Kidney (tissue), 22 donors: ENCODE data around the gene APOBEC3F. TPM values are rescaled to one million over a fixed set of nuclear protein-coding genes. Genes with fewer than 3 reads are reported as not detected.
A peak's percentile ranks its signal among the peaks of the same experiment; 100 is the strongest.
"Not testable (repeated sequence)": the region's sequence is repeated elsewhere in the genome, so short reads cannot be mapped to it uniquely, and the experiment has no call there.

Source experiments
- DNase-seq, 5 donors: peaks; one replicate each; pipeline ENCODE4 v3.0.0-alpha.2; 2013 to 2020
- FAIRE-seq: peaks from 2 replicates; lab custom pipeline; 2012; peaks lifted over from hg19 to GRCh38; lab: Jason Lieb, UNC
- H3K27ac ChIP-seq, 2 donors: one replicate each; pipeline ENCODE4 v1.7.0; 2013; ENCODE audit warnings: low read depth in 2 of 2, low read length in 2 of 2, inconsistent platforms in 1 of 2
- H3K27me3 ChIP-seq: one replicate; pipeline ENCODE4 v1.7.1; 2013; ENCODE audit warnings: low read length, inconsistent platforms; ENCODE audit not compliant: control insufficient read depth, insufficient read depth
- H3K36me3 ChIP-seq, 3 donors: one replicate each; pipeline versions ENCODE4 v1.7.0 to v1.7.1; 2013; ENCODE audit warnings: low read length in 3 of 3, control low read depth in 1 of 3, inconsistent platforms in 1 of 3; ENCODE audit not compliant: insufficient read depth in 3 of 3, control insufficient read depth in 2 of 3
- H3K4me1 ChIP-seq, 3 donors: one replicate each; pipeline versions ENCODE4 v1.7.0 to v1.7.1; 2013; ENCODE audit warnings: low read length in 3 of 3, inconsistent platforms in 1 of 3, low read depth in 1 of 3; ENCODE audit not compliant: control insufficient read depth in 2 of 3, insufficient read depth in 2 of 3
- H3K4me3 ChIP-seq, 3 donors: one replicate each; pipeline versions ENCODE4 v1.7.0 to v1.8.1; 2013; ENCODE audit warnings: low read length in 3 of 3, control low read depth in 1 of 3, inconsistent platforms in 1 of 3
- H3K9ac ChIP-seq, 3 donors: one replicate each; pipeline versions ENCODE4 v1.7.0 to v1.7.1; 2013; ENCODE audit warnings: low read length in 3 of 3, control low read depth in 1 of 3, inconsistent platforms in 1 of 3
- H3K9me3 ChIP-seq, 3 donors: one replicate each; pipeline versions ENCODE4 v1.7.0 to v1.7.1; 2013; ENCODE audit warnings: low read length in 3 of 3, control low read depth in 1 of 3, inconsistent platforms in 1 of 3; ENCODE audit not compliant: control insufficient read depth in 2 of 3, insufficient read depth in 1 of 3
- CTCF ChIP-seq: IDR thresholded peaks from 3 replicates; pipeline ENCODE4 v1.5.1; 2012; ENCODE audit warnings: mild to moderate bottlenecking, moderate library complexity, borderline replicate concordance; ENCODE audit not compliant: insufficient read depth; ENCODE audit errors: extremely low read depth
- intact Hi-C: fragments of 100-400 bp; cut with DNase I; formaldehyde crosslinking; loops from one replicate; pipeline ENCODE4 v1.11.1; 2022
- long read RNA-seq, 10 donors: library from polyadenylated mRNA in 1 of 10; unstranded in 1 of 10; transcript quantifications; one replicate each; pipeline ENCODE4 v2.0.0 and lab custom pipeline, GENCODE V29; 2021 to 2026
- polyA plus RNA-seq: library from polyadenylated mRNA; stranded (reverse); fragments of 350-450 nt; fragmentation: Illumina TruSeq; extraction: RNeasy Lipid Tissue Mini Kit (QIAGEN cat#74804); gene quantifications from one replicate; pipeline ENCODE4 v1.2.3, GENCODE V29; 2014; ENCODE audit warnings: low read depth, low replicate concordance; ENCODE audit not compliant: insufficient read depth
- total RNA-seq: library from RNA; stranded (reverse); fragmentation: NEBNext Ultra II Directional; extraction: Animal tissue kit (Norgen Biotek cat#: 25700); gene quantifications from one replicate; pipeline ENCODE4 v1.2.1, GENCODE V29; 2021
- donor health status: control.
- donor health status: control.
- donor health status: control.
- donor health status: control.
- donor health status: control.
- donor health status: DM: yes; HTN: yes; CAD: no.
- donor health status: Normal renal cell carcinoma (clear cell type).

The APOBEC3F gene
- 16.3 TPM for total RNA-seq
- 6.9 TPM for polyA plus RNA-seq
- long read RNA-seq, donor 1, partial matches to known transcripts = 0 of 1 reads
- long read RNA-seq, donor 1, other reads (novel, unspliced or antisense) = 0 of 1 reads
- long read RNA-seq, donor 2, partial matches to known transcripts = 0 of 1 reads
- long read RNA-seq, donor 2, other reads (novel, unspliced or antisense) = 0 of 1 reads
- long read RNA-seq, donor 3 = 0 reads
- long read RNA-seq, donor 4, partial matches to known transcripts = 0 of 2 reads
- long read RNA-seq, donor 4, other reads (novel, unspliced or antisense) = 0 of 2 reads
- long read RNA-seq, donor 5 = 0 reads
- long read RNA-seq, donor 6, partial matches to known transcripts = 0 of 2 reads
- long read RNA-seq, donor 6, other reads (novel, unspliced or antisense) = 0 of 2 reads
- long read RNA-seq, donor 7, partial matches to known transcripts = 0 of 4 reads
- long read RNA-seq, donor 7, other reads (novel, unspliced or antisense) = 2 of 4 reads
- long read RNA-seq, donor 8, partial matches to known transcripts = 0 of 1 reads
- long read RNA-seq, donor 8, other reads (novel, unspliced or antisense) = 0 of 1 reads
- long read RNA-seq, donor 9 = 0 reads
- long read RNA-seq, donor 10 = 0 reads

GRCh38 chr22:39040538-39041296 lies at the start of gene APOBEC3F:
TSS of gene APOBEC3F (plus strand) at chr22:39040864. CDS start at chr22:39040961, 97 bp downstream.
- peak; percentile 65 to 84 (median 70) for DNase-seq
- peak within 1 kb of the TSS; percentile 49 to 69 (median 62) for H3K4me3 ChIP-seq
- H3K9ac ChIP-seq = peak within 1 kb of the TSS; percentile 22 to 85 (median 60)
- FAIRE-seq, intact Hi-C loops, H3K36me3 ChIP-seq, H3K9me3 ChIP-seq, H3K4me1 ChIP-seq, H3K27me3 ChIP-seq: not testable (repeated sequence)
- peak within 1 kb of the TSS; percentile 34 to 76 for H3K27ac ChIP-seq

DNA sequence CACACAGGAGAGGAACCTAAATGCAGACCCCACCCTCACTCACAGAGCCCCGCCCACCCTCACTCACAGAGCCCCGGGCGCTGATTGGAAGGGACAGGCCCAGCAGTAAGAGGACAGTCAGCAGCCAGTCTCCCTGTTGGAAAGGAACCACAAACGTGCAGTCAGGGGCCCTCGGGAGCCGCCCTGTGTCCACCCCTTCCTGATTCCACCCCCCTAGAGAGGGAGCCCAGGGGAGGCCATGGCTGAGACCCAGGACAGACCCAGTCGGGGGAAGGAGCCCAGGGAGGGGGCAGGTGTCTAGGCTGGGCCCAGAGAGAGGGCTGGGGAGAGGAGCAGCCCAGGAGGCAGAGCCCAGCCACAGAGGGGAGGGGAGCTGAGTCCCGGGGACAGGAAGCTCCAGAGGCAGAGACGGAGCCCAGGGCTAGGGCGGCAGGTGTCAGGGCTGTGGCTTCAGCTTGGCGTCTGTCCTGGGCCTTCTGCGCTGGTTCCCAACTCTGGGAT lies 47.7 kb upstream of the APOBEC3F start:
- not testable (repeated sequence) for H3K27ac ChIP-seq

GRCh38 chr22:38996105-38996504 lies 44.6 kb upstream of the APOBEC3F start:
- H3K27me3 ChIP-seq = no peaks in the 10 kb centered on the region
- FAIRE-seq (no peak), DNase-seq (peak in 1 of 5 donors; percentile 41)
- no peaks in the 10 kb centered on the region for H3K4me1 ChIP-seq
- H3K36me3 ChIP-seq = no peaks in the 10 kb centered on the region
- no peak for TF ChIP-seq CTCF
- H3K27ac ChIP-seq = no peak overlapping the region
- intact Hi-C loops = no loop called here
- H3K9me3 ChIP-seq = no peaks in the 10 kb centered on the region
- H3K9ac ChIP-seq = no peak overlapping the region
- H3K4me3 ChIP-seq = no peak overlapping the region

More for the DNA sequence above, 47.7 kb upstream of the APOBEC3F start:
- H3K9ac ChIP-seq, H3K27me3 ChIP-seq, H3K36me3 ChIP-seq, intact Hi-C loops, H3K4me1 ChIP-seq, FAIRE-seq, H3K4me3 ChIP-seq, H3K9me3 ChIP-seq: not testable (repeated sequence)
- peak in 3 of 5 donors; percentile 51 to 72 (median 65) for DNase-seq

- no peak for FAIRE-seq
- no peak for DNase-seq
- no peak overlapping the region for H3K27ac ChIP-seq
- no peak overlapping the region for H3K4me3 ChIP-seq
- H3K9ac ChIP-seq = no peak overlapping the region
- intact Hi-C loops = no loop called here
- TF ChIP-seq CTCF = no peak
- H3K27me3 ChIP-seq = no peaks in the 10 kb centered on the region
- H3K4me1 ChIP-seq = no peaks in the 10 kb centered on the region
- no peaks in the 10 kb centered on the region for H3K36me3 ChIP-seq
- H3K9me3 ChIP-seq = no peaks in the 10 kb centered on the region
Observed at GRCh38 chr22:38997518-38997917, 43.1 kb upstream of the APOBEC3F start.
